ENCODE results near the gene PDE4B. TPM values are rescaled to one million over a fixed set of nuclear protein-coding genes. Genes with fewer than 3 reads are reported as not detected.

Gene PDE4B
- total RNA-seq, 2 donors from 2014 or later = 1.6 to 12.2 TPM

GRCh38 chr1:66182026-66182425 lies 389.3 kb downstream of the PDE4B start:
- intact Hi-C loops (cut with DNase I) = no loop called here
- H3K9me3 ChIP-seq = no peaks in the 10 kb centered on the region
- H3K4me1 ChIP-seq = no peaks in the 10 kb centered on the region
- no peak for TF ChIP-seq POLR2A (IDR thresholded peaks at IDR 0.05)
- TF ChIP-seq CTCF (IDR thresholded peaks at IDR 0.05) = no peak
- H3K4me3 ChIP-seq = no peak overlapping the region
- no peak overlapping the region for H3K27ac ChIP-seq
- WGBS, 2 donors = 54 to 59% methylated on average over 4 of the region's 4 CpGs
- DNase-seq (no peak), ATAC-seq (no peak)
- H3K36me3 ChIP-seq (replicated peaks in 1 of 2; ENCODE audit: insufficient read depth in 1 of 2, low read depth in 2 of 2) = no peaks in the 10 kb centered on the region
- H3K27me3 ChIP-seq = no peaks in the 10 kb centered on the region

GRCh38 chr1:66182551-66183178 lies 390.0 kb downstream of the PDE4B start:
- 33 to 35% methylated on average over 3 of the region's 3 CpGs for WGBS, 2 donors
- TF ChIP-seq CTCF (IDR thresholded peaks at IDR 0.05) (no peak), POLR2A (IDR thresholded peaks at IDR 0.05) (no peak)
- ATAC-seq (peak; percentile 42), DNase-seq (peak in 1 of 4 donors; percentile 7)
- intact Hi-C loops (cut with DNase I) = no loop called here
- H3K27ac ChIP-seq = no peak overlapping the region
- H3K27me3 ChIP-seq = no peaks in the 10 kb centered on the region
- no peak overlapping the region for H3K4me3 ChIP-seq
- no peaks in the 10 kb centered on the region for H3K4me1 ChIP-seq
- no peaks in the 10 kb centered on the region for H3K36me3 ChIP-seq (replicated peaks in 1 of 2; ENCODE audit: insufficient read depth in 1 of 2, low read depth in 2 of 2)
- H3K9me3 ChIP-seq = no peaks in the 10 kb centered on the region

- Histone ChIP-seq H3K4me3 (no peak overlapping the region), H3K27ac (no peak overlapping the region), H3K27me3 (no peaks in the 10 kb centered on the region), H3K9me3 (no peaks in the 10 kb centered on the region), H3K36me3 (replicated peaks in 1 of 2; ENCODE audit: insufficient read depth in 1 of 2, low read depth in 2 of 2) (no peaks in the 10 kb centered on the region), H3K4me1 (no peaks in the 10 kb centered on the region)
- WGBS, 2 donors = 29 to 37% methylated on average over 3 of the region's 3 CpGs
- intact Hi-C loops (cut with DNase I) = no loop called here
- no peak for TF ChIP-seq CTCF (IDR thresholded peaks at IDR 0.05)
- TF ChIP-seq POLR2A (IDR thresholded peaks at IDR 0.05) = no peak
- ATAC-seq = no peak
- no peak for DNase-seq
Measured at GRCh38 chr1:66183400-66183799, 390.7 kb downstream of the PDE4B start.

- ATAC-seq = no peak
- intact Hi-C loops (cut with DNase I) = no loop called here
- Histone ChIP-seq H3K27me3 (no peaks in the 10 kb centered on the region), H3K36me3 (replicated peaks in 1 of 2; ENCODE audit: insufficient read depth in 1 of 2, low read depth in 2 of 2) (no peaks in the 10 kb centered on the region), H3K4me3 (no peak overlapping the region), H3K27ac (no peak overlapping the region), H3K9me3 (no peaks in the 10 kb centered on the region), H3K4me1 (no peaks in the 10 kb centered on the region)
- no peak for DNase-seq
- TF ChIP-seq POLR2A (IDR thresholded peaks at IDR 0.05) (no peak), CTCF (IDR thresholded peaks at IDR 0.05) (no peak)
- 67 to 77% methylated on average over 4 of the region's 4 CpGs for WGBS, 2 donors
Measured at GRCh38 chr1:66197120-66197519, 404.4 kb downstream of the PDE4B start.

GRCh38 chr1:66197785-66198184 lies 405.1 kb downstream of the PDE4B start:
- TF ChIP-seq CTCF (IDR thresholded peaks at IDR 0.05) = no peak
- TF ChIP-seq POLR2A (IDR thresholded peaks at IDR 0.05) = no peak
- H3K4me1 ChIP-seq = no peaks in the 10 kb centered on the region
- intact Hi-C loops (cut with DNase I) = no loop called here
- H3K9me3 ChIP-seq = no peaks in the 10 kb centered on the region
- no peaks in the 10 kb centered on the region for H3K36me3 ChIP-seq (replicated peaks in 1 of 2; ENCODE audit: insufficient read depth in 1 of 2, low read depth in 2 of 2)
- no peak for ATAC-seq
- no peaks in the 10 kb centered on the region for H3K27me3 ChIP-seq
- H3K4me3 ChIP-seq = no peak overlapping the region
- 69 to 89% methylated on average over 1 of the region's 1 CpG for WGBS, 2 donors
- DNase-seq = no peak
- no peak overlapping the region for H3K27ac ChIP-seq

Data from body of pancreas (tissue), 4 donors.